NK-92 treated with Interleukin-12 subunit alpha and Interleukin-12 subunit beta, amount 100 ng/mL, for 24 hours (cell line): ENCODE results near the gene EED.
"Not testable (repeated sequence)": the region's sequence is repeated elsewhere in the genome, so short reads cannot be mapped to it uniquely, and the experiment has no call there.

Experiments used
- DNase-seq: peaks from one replicate; lab custom pipeline; 2025; lab: John Stamatoyannopoulos, UW

The EED gene

GRCh38 chr11:86247608-86248007, 3.1 kb downstream of the EED start:
- DNase-seq, result no peak

GRCh38 chr11:86248609-86249008, 4.1 kb downstream of the EED start:
- DNase-seq, result no peak

- no peak for DNase-seq
Observed at GRCh38 chr11:86249307-86250098, 5.0 kb downstream of the EED start.

- DNase-seq, result no peak
Observed at GRCh38 chr11:86251345-86251744, 6.8 kb downstream of the EED start.

- DNase-seq, result no peak
Observed at GRCh38 chr11:86255896-86256295, 11.3 kb downstream of the EED start.

- no peak for DNase-seq
Observed at GRCh38 chr11:86256608-86257007, 12.1 kb downstream of the EED start.

GRCh38 chr11:86257446-86257845, 12.9 kb downstream of the EED start:
- no peak for DNase-seq

- no peak for DNase-seq
Observed at GRCh38 chr11:86259730-86260129, 15.2 kb downstream of the EED start.

GRCh38 chr11:86261328-86261727, 16.8 kb downstream of the EED start:
- no peak for DNase-seq

GRCh38 chr11:86262387-86262786, 17.8 kb downstream of the EED start:
- no peak for DNase-seq

GRCh38 chr11:86264649-86265048, 20.1 kb downstream of the EED start:
- no peak for DNase-seq

- no peak for DNase-seq
Observed at GRCh38 chr11:86265194-86265593, 20.6 kb downstream of the EED start.

GRCh38 chr11:86269645-86270044, 25.1 kb downstream of the EED start:
- no peak for DNase-seq

GRCh38 chr11:86274503-86274902, 29.9 kb downstream of the EED start:
- DNase-seq, result no peak

GRCh38 chr11:86274999-86275398, 30.4 kb downstream of the EED start:
- DNase-seq, result no peak

- no peak for DNase-seq
Observed at GRCh38 chr11:86275493-86276370, 31.2 kb downstream of the EED start.

GRCh38 chr11:86277741-86278140, 33.2 kb downstream of the EED start:
- DNase-seq, result no peak

- DNase-seq, result no peak
Observed at GRCh38 chr11:86278226-86278625, 33.7 kb downstream of the EED start.

- no peak for DNase-seq
Observed at GRCh38 chr11:86279747-86280146, 35.2 kb downstream of the EED start.

GRCh38 chr11:86287468-86287796, 42.9 kb downstream of the EED start:
- no peak for DNase-seq

- no peak for DNase-seq
Observed at GRCh38 chr11:86288776-86289507, 44.4 kb downstream of the EED start.

- DNase-seq, result not testable (repeated sequence)
Observed at GRCh38 chr11:86289508-86290280, 45.1 kb downstream of the EED start.
